Measurements from ENCODE around the gene SCEL. TPM values are rescaled to one million over a fixed set of nuclear protein-coding genes. Genes with fewer than 3 reads are reported as not detected.
"Not testable (repeated sequence)": the region's sequence is repeated elsewhere in the genome, so short reads cannot be mapped to it uniquely, and the experiment has no call there.

Gene SCEL
- total RNA-seq, 1 donor from 2014 or later = not detected

DNA sequence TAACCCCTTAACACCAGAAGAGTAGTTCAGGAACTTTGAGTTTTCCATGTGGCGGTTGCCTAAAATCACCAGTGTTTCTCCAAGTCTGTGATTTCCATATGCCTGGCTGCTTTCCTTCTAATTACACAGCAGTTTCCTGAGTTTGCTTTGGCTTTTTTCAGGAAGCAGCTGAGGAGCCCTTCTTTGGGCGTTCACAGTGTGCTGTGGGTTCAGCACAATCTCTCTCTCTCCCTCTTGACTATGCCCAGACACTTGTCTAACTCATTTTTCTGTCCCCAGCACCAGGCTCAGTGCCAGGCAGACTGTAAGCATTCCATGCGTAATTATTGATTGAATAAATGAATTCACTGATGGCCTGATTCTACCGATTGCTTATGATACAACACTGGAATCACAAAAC, 19.7 kb downstream of the SCEL start:
- DNase-seq (ENCODE audit: low read depth in 2 of 2) = peak in 1 of 2 donors; percentile 58

DNA sequence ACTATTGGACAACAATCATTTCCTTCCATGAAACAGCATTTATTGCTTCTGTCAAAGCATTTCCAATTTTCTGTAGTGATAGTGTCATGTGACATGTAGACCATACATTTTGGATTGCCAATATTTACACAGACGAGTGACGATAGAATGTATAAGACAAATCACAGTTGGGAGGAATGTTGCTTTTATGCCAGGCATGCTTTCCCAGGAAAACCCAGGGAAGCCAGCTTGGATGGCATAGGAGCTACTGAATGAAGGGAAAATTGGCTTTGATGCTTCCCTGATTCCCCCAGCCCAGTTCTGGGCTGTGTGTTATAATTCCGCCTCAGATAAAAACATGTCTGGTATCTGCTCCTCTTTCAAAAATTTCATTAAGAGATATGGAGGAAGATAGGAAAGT, 22.5 kb downstream of the SCEL start:
- DNase-seq (ENCODE audit: low read depth in 2 of 2) = no peak

DNA sequence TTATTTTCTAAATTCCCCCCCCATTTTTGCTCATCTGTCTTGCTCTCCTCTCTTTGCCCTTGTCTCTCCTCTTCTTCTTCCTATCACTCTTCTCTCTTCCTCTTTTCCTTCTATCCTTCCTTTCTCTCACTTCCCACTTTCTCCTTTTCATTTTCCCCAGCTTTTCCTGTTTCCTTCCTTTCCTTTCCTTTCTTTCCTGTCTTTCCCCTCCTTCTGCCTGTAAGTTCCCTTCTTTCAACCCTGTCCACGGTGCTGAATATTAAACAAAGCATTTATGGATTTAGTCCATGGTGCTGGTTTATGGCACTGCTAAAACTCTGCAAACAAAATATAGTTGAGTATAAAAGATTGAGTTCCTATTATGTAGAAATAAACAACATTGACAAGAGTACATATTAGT, 27.6 kb downstream of the SCEL start:
- DNase-seq (ENCODE audit: low read depth in 2 of 2) = peak; percentile 9 to 29

DNA sequence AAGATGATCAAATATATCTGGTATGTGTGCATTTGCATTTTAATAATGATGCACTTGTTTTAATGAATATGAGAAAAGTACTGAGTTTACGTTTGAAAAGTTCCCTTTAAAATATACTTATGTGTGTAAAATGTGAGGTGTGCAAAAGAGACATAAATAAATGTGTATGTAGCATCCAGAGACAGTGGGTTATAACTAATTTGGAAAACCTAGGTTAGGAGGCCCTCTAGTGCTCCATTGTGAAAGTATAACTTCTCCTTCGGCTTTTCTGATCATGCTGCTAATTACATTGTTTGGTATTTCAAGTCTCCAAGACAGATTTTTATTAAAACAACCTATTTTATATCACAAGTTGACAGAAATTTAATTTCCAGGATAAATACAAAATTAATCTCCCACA, 30.1 kb downstream of the SCEL start:
- peak; percentile 30 to 55 for DNase-seq (ENCODE audit: low read depth in 2 of 2)

DNA sequence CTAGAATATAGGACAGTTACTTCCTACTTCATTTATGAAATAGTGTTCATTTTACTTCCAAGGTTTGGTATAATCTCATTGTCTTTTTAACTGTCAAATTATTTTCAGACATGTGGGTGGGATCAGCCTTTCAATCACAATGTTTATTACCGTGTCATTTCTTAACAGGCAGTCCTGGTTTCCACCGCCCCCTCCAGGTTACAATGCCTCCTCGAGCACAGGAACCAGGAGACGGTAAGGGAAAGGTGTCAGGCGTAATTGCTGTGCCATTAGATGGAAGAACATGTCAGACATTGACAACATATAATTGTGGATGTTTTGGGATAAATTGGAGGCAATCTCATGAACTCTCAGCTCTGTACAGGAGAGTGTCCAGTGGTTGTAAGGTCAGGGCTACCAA, 36.5 kb downstream of the SCEL start:
- no peak for DNase-seq (ENCODE audit: low read depth in 2 of 2)

DNA sequence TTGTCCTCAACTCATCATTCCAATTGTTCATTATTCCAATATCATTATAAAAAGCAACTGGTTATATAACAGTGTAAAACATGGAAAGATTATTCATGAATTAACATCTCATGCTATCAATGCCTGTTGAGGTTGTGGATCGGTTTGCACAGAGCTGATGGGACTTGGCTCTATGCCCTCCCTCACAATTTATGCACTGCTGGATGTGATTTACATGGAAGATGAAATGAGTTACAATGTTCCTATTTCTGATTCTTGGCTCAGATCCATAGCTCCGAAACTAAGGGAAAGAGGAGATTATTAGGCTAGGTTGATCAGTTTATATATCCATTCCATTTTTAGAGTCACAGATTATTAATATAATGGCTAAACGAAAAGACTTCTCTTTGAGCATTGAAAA, 38.6 kb downstream of the SCEL start:
- DNase-seq (ENCODE audit: low read depth in 2 of 2) = no peak

DNA sequence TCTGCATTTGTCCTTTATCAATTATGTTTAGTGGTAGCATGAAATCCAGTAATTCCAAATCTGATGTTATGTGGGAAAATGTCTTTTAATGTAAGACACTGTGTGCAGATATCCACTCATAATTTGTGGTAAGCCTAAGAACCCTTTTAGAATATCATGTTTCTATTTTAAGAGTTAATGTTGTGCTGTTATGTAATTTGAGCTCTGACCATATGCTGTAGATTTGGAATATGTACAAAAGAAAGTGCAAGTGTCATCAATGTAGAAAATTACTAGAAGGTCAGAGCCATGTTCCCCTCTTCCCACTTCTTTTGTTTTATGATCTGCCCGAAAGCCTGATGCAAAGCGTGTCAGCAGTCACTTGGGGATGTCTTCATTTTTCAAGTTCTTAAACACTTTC, 44.5 kb downstream of the SCEL start:
- DNase-seq (ENCODE audit: low read depth in 2 of 2) = no peak

DNA sequence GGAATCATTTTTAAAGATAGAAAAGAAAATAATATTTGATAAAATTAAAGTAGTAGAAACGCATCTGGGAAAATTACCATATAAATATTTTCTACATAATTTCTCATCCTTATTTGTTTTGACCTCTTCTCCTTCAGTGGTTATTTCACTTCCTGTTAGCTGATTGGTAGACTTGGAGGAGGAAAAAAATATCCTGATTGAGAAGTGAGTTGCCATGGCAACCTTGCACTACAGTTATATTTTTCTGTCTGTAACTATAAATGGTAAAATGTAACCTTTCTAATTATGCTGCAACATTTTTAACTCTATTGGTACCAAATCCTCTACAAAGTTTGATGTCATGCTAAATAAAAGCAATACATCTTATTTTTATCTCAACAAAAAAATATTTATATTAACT, 45.2 kb downstream of the SCEL start:
- no peak for DNase-seq (ENCODE audit: low read depth in 2 of 2)

DNA sequence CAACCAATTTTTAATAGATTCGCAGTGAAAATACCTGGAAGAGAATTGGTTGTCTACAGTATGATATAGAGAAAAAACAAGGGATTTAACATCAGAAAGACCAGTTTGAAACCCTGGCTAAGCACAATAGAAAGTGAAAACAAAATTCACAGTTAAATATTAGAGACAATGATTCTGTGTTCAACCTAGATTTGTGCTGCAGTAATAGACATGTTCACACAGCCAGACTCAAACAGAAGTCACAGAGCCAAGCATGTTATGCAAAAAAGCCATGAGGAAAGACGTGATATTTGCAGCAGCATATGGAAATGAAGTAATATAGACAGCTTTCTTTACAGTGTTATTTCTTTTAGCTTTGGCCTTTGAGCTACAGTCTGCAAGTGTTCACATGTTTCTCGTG, 48.1 kb downstream of the SCEL start:
- DNase-seq (ENCODE audit: low read depth in 2 of 2) = no peak

DNA sequence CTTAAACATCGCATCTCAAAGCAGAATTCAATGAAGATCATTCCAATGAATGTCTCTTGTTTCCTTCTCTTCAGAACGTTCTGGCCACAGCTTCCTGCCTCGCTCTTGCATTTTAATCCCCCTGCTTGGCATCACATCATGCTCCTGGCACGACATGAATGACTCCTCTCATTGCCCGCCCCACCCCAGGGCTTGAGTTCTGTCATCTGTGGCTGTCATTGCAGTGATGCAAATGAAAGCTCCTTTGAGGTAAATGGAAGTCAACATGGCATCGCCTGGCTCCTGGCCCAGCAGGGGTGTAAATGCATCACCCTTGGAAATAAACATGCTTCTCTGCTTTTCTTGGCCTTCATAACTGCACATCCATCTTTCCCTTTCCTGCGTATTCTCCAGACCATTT, 48.6 kb downstream of the SCEL start:
- DNase-seq (ENCODE audit: low read depth in 2 of 2) = no peak

DNA sequence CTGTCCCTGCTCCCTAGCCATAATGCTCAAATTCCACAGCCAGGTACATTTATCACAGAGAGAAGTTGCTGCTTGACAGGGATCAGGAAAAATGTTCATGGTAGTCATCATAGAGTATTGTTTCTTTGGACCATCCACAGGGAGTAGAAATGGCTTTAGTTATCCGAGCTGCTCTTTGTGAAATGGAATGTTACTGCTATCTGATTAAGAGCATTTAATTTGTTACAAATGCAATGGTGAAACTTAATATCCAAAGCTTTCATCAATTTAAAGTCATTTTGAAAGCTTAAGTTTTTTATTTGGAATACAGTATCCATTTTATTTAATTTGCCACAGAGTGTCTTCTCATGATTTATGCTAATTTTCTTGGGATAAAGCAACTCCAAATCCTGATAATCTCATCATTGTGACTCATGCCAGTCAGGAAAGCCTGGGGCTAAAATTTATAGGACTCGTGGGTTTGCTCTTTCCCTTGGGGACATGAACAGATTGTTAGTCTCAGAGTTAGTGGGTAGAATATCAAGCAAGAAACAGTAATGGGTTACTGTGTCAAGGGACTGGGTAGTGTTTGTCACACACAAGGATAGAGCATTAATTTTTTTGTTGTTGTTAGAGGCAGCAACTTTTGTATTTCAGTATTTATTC, 59.8 kb downstream of the SCEL start:
- DNase-seq (ENCODE audit: low read depth in 2 of 2) = no peak

DNA sequence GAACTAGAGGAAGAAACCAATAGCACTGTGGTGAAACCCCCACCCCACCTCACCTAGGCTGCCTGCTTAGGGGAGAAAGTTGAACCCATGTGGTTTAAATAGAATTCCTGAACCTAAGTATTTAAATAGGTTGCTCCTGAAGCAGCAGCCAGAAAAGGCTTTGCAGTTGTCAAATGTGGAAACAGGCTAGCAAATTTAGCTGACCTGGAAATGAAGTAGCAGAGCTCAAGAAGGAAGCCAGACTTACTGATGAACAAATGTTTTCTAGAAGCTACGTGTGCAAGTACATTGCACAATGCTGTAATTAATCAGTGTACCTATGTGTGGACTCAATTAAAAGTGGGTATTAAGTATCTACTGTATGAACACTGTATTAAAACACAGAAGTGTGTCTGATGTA, 61.3 kb downstream of the SCEL start:
- DNase-seq (ENCODE audit: low read depth in 2 of 2) = no peak

DNA sequence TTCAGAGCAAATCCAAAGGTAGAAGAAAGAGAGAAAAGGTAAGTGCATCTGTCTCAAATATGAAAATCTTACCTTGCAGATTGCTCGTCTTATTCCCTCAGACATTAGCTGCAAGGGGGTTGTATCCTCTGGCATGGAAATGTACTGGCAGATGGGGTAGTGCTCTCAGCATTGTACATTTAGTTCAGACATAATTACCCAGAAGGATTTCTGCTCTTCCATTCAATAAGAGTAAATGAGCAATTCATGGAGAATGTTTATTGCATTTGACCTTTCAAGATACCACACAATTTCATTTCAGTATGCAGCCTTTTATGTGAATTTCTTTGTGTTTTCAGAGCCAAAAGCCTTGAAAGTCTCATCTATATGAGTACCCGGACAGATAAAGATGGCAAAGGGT, 63.8 kb downstream of the SCEL start:
- no peak for DNase-seq (ENCODE audit: low read depth in 2 of 2)

DNA sequence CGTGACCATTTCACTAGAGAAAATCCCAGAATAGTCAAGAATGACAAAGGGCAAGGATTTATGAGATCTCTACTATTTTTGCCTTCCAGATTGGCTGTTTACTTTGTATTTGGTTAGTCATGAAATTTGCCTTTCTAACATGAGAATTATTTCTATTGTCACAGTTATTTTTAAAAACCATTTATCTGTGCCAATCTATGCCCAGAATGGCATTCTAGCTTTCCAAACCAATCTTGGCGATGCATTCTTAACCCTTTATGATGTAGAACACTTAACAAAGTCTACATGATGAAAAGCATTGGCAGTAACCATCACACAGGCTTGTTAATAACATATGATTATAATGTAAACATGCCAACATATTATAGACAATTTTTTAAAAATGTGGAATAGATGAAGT, 65.2 kb downstream of the SCEL start:
- DNase-seq (ENCODE audit: low read depth in 2 of 2) = no peak

DNA sequence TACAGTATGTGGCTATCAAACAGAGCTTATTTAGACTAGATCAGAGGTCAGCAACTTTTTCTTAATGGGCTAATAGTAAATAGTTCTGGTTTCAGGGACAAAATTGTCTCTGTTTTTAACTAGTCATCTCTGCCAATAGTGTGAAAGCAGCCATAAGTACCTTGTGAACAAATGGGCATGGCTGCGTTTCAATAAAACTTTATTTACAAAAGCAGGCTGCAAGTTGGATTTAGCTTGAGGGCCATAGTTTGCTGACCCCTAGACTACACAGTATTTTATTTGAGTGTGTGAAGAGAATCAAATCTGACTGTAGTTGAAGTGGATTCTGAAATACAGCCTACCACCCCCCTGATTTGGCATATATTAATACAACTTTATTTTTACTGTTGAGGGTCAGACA, 75.6 kb downstream of the SCEL start:
- DNase-seq (ENCODE audit: low read depth in 2 of 2) = no peak

DNA sequence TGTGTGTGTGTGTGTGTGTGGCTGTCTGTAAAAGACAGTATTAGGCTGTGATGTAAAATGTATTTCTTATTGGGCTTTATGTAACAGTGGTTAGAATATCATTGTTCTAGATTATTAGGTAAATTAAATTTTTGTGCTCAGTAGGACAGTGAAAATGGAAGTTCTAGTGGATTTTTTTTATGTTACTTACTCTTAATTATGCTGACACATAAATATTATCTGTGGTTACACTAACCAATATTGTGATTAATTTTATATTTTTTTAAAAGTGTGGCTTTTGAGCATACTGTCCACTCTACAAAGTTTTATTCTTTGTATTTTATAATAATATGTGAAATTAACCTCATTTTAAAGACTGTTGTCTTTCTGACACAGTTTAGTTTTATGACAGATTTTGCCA, 80.5 kb downstream of the SCEL start:
- DNase-seq (ENCODE audit: low read depth in 2 of 2) = no peak

DNA sequence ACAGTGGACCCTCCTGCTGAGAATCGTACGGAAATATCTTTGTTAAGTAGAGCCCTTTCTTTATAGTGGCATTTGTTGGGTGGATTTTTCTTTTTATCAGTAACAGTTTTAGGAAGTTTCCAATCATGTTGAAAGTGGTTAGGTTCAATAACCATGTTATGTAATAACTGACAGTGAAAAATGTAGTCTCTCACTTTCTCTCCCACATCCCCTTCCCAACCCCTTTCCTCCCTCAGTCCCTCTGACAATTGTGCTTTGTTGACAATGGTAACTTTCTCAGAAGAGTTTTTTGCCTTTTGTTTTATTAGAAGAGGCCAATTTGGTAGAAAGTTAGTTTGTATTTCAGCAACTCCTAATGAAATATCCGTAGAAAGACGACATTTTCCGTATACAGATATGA, 84.1 kb downstream of the SCEL start:
- DNase-seq (ENCODE audit: low read depth in 2 of 2) = no peak

DNA sequence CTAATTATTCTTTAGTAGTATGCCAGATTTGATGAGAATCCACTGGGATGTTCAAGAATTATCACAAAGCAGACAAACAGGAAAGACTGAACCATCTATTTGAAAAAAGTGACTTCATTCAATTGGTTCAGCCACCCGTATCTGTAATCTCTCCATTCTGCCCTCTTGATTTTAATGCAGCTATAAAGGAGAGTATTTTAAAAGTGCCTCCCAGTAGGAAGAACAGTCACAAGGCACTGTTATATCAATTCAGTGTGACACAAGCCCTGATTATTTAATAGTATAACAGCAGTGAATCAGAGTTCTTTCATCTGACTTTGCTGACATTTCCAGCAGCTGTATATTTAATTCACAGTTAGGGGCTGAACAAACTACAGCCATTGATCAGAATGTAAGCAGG, 84.6 kb downstream of the SCEL start:
- DNase-seq (ENCODE audit: low read depth in 2 of 2) = no peak

DNA sequence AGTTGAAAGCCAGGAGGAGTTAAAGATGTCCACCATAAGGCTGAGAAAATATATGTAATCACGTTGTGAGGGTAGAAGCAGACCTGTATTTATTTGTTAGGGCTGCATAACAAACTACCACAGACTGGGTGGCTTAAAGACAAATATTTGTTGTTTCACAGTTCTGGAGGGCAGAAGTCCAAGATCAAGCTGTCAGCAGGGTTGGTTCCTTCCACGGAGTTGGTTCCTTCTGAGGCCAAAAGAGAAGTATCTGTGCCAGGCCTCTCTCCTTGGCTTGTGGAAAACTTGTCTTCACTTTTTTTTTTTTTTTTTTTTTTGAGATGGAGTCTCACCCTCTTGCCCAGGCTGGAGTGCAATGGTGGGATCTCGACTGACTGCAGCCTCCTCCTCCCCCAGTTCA, 88.3 kb downstream of the SCEL start:
- no peak for DNase-seq (ENCODE audit: low read depth in 2 of 2)

DNA sequence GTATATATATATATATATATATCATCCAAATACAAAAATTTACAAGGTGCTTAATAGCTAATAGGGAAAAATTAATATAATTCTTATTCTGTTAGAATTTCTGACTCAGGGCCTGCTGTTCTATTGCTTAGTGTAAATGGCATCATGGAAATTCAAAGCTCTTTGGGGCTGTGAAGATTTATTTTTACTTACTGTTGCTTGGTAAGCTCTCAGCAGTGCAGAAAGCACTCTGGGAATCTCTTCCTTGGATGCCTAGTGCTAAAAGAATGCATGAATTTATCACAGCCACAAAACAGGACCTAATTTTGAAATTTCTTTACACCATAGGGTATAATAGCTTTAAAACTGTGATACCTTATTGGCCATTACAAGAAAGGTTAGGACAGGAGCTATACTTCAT, 92.7 kb downstream of the SCEL start:
- DNase-seq (ENCODE audit: low read depth in 2 of 2) = no peak

DNA sequence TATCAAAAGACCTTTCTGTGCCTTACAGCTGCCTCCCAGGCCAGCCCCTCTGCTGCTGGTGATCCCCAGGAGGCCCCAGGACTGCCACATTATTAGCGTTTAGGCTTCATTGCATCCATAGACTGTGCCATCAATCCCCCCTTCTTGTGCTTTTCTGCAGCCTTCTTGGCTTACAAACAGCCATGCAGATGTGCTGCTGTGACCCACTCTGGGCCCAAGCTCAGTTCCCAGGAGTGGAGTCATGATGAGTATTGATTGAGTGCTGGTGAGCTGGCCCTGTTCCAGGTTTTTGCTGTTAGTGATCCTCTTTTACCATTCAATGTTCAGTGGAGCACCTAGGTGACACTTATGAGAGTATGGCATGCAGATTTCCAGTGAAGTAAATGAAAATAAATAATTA, 102.1 kb downstream of the SCEL start:
- DNase-seq (ENCODE audit: low read depth in 2 of 2) = no peak

DNA sequence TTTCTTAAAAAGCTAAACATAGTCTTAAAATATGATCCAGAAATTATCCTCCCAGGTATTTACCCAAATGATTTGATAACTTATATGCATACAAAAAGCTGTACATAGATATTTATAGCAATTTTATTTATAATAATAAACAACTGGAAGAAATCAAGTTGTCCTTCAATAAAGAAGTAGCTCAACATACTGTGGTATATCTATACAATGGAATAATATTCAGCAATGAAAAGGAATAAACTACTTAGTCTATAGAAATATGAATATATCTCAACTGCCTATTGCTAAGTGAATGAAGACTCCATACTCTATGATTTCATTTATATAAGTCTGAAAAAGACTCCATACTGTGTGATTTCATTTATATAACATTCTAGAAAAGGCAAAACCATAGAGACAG, 114.9 kb downstream of the SCEL start:
- DNase-seq (ENCODE audit: low read depth in 2 of 2) = no peak

DNA sequence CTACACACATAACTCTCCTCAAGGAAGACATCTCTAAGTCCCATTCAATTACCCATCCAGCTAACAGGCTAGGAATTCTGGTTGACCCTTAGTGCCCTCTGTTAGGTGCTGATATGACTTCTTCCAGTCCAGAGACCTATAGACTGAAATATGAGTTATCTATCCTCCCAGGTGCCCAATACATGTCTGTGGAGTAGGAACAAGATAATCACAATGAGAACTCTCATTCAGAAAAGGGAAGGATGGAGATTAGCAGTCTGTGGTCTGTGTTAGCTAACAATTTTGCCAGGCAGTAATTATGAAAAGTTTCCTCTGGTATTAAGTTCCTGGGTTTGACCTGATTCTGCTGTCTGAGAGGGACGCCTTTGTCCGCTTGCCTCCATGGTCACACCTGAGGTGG, 117.8 kb downstream of the SCEL start:
- no peak for DNase-seq (ENCODE audit: low read depth in 2 of 2)

DNA sequence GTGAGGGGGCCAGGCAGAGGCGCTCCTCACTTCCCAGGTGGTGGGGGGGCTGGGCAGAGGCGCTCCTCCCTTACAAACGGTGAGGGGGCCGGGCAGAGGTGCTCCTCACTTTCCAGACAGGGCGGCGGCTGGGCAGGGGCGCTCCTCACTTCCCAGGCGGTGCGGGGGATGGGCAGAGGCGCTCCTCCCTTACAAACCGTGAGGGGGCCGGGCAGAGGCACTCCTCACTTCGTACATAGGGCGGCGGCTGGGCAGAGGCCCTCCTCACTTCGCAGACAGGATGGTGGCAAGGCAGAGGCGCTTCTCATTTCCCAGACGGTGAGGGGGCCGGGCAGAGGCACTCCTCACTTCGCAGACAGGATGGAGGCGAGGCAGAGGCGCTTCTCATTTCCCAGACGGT, 124.5 kb downstream of the SCEL start:
- DNase-seq (ENCODE audit: low read depth in 2 of 2) = not testable (repeated sequence)
